ENCODE results near the gene HHATL.

HHATL gene

GRCh38 chr3:42685891-42686820, 16.4 kb downstream of the HHATL start:
- no peak for DNase-seq

DNA sequence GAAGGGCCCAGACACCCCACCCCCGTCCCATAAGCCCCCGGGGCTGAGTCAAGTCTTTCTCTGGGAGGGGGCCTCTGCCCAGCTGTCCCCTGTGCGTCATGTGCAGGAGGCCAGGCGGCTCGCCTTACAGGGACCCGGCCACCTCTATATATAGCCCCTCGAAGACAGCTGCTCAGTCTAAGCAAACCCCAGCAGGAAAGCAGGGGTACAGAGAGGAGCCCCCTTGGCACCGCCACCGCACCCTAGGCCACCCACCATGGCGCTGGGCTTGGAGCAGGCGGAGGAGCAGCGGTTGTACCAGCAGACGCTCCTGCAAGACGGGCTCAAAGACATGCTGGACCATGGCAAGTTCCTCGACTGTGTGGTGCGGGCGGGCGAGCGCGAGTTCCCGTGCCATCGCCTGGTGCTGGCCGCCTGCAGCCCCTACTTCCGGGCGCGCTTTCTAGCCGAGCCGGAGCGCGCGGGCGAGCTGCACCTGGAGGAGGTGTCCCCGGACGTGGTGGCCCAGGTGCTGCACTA, 17.2 kb downstream of the HHATL start, which contains the start of gene KLHL40:
Gene KLHL40, plus strand, starts transcription at position 175 of the 519 bp plus-strand sequence. Its CDS starts 82 bp downstream, at position 257.
- DNase-seq: no peak

GRCh38 chr3:42684632-42685362, 17.8 kb downstream of the HHATL start:
- DNase-seq: no peak

- DNase-seq: peak in 18 of 51 donors; percentile 20 to 90 (median 52)
Observed at GRCh38 chr3:42683875-42684598, 18.6 kb downstream of the HHATL start.

DNA sequence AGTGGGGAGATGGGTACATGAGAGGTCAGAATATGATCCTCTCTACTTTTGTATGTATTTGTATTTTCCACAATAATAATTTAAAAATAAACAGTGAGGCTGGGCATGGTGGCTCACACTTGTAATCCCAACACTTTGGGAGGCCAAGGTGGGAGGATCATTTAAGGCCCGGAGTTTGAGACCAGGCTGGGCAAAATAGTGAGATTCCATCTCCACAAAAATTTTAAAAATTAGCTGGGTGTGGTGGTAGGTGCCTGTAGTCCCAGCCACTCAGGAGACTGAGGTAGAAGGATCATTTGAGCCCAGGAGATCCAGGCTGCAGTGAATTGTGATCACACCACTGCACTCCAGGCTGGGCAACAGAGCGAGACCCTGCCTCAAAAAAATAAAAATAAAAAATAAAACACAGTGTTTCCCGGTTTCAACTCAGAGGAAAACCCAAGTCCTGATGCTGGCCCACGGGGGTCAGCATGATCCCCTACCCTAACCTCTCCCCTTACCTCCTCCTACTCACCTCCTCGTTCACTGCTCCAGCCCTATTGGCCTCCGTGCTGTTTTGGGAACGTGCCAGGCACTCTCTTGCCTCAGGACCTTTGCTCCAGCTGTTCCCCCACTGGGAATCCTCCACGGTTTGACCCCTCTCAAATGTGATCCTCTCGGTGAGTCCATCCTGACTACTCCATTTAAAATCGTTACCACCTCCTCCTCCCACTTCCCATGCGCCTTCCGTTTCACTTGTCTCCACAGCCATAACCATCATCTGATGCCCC, 20.1 kb downstream of the HHATL start:
- no peak for DNase-seq

DNA sequence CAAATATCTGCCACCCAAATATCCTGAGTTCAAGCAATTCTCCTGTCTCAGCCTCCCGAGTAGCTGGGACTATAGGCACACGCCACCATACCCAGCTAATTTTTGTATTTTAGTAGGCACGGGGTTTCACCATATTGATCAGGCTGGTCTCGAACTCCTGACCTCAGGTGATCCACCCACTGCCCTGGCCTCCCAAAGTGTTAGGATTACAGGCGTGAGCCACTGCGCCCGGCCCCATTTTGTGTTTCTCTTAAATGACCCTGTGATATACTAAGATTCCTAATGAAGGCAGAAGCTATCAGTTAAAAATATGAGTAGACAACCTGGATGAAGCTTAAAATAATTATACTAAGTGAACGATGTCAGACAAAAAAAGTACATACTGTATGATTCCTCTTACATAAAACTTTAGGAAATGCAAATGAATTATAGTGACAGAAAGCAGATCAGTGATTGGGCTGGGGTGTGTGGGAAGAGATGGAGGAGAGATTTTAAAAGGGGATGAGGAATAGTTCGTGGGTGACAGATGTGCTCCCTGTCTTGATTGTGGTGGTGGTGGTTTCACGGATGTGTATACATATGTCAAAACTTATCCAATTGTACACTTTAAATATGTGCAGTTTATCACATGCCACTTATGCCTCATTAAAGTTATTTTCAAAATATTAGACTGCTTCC, 21.1 kb downstream of the HHATL start:
- DNase-seq: no peak

- DNase-seq: no peak
Observed at GRCh38 chr3:42680806-42681205, 21.8 kb downstream of the HHATL start.

DNA sequence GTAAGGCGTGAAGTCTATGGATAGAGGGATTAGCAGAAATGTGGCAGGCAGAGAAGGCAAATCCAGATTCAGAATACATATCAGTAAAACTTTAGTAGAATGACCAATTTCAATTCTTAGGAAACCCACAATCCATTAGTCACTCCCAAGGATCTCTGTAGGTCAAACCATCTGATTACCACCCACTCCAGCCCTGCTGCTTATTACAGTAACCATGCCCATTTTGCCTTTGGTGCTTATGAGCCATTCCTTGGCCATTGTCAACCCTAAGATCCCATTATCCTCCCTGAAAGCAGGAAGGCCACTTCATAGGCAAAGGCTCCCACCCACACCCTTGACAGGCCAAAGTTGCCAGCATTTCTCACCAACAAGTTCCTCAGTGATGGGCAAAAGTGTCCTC, 22.3 kb downstream of the HHATL start:
- DNase-seq: no peak

GRCh38 chr3:42678447-42678846, 24.2 kb downstream of the HHATL start:
- DNase-seq: no peak

DNA sequence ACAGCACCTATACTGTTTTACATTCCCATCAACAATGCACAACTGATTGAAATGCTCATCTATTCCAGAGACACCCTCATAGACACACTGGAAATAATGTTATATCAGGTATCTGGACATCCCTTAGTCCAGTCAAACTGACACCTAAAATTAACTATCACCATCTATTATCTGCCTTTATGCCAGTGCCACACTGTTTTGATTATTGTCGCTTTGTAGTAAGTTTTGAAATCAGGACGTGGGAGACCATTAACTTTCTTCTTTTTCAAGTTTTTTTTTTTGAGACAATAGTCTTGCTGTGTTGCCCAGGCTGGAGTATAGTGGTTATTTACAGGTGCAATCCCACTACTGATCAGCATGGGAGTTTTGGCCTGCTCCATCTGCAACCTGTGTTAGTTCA, 26.7 kb downstream of the HHATL start:
- no peak for DNase-seq

GRCh38 chr3:42674146-42674545, 28.5 kb downstream of the HHATL start:
- no peak for DNase-seq

GRCh38 chr3:42673082-42673481, 29.5 kb downstream of the HHATL start:
- no peak for DNase-seq

DNA sequence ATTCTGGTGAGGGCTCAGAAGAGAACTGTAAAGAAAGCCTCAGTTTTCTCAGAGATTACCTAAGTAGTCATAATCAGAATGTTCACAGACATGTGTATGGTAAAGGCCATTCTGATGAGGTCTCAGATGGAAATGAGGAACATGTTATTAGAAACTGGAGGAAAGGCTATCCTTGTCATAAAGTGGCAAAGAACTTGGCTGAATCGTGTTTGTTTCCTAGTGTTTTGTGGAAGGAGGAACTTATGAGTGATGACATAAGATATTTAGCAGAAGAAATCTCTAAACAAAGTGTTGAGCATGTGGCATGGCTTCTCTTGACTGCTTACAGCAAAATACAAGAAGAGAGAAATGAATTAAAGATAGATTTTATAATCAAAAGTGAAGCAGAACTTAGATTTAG, 30.1 kb downstream of the HHATL start:
- DNase-seq: no peak

GRCh38 chr3:42670670-42671069, 31.9 kb downstream of the HHATL start:
- DNase-seq: no peak

DNA sequence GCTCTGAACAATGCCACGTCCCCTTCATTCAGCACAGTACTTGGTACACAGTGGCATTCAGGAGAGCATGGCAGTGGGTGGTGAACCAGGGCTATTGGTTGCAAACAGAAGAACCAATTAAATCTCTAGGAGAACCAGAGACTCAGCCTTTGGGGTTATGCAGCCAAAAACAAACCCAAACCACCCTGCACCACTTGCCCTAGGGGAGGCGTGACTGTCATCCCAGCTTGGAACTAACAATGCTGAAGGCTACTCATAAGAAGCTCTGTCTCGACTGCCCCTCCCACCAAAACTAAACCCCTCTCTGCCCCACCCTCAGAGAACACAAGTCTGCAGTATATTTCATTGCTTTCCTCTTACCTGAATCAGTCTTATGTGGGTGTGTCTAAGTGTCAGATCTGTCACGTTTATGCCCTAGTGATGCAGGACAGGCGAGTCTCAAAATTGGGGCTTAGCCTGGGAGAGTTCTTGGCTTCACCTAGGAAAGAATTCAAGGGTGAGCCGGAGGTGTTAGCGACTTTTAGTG, 32.5 kb downstream of the HHATL start:
- DNase-seq: no peak

GRCh38 chr3:42668793-42669217, 33.8 kb downstream of the HHATL start:
- DNase-seq: no peak

GRCh38 chr3:42668413-42668760, 34.2 kb downstream of the HHATL start:
- no peak for DNase-seq

- DNase-seq: no peak
Observed at GRCh38 chr3:42667523-42668412, 34.8 kb downstream of the HHATL start.

DNA sequence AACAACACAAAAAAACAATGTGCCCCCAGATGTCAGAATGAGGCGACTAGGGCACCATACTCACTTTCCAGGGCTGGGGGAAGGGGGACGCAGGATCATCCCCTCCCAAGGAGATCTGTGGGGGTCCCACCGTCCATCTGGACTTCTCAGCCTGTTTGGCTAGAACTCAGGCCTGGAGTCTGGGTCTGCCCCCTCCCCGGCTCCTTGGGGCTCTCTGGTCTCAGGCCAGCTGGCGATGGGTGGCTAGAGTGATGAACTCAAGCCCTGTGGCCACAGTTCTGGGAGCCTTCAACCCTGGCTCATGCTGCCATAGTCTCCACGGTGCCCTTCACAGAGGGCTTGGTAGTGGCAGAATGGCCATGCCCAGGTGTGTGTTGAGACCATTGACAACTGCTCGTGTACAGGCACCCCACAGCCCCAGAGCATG, 35.5 kb downstream of the HHATL start:
- no peak for DNase-seq
